Stimulated activated CD4-positive, alpha-beta T cell treated with anti-CD3 and anti-CD28 coated beads, TNF-alpha, amount 100 ng/mL, for 1 hour (primary cell): Measurements from ENCODE around the gene SLX4IP.

Experiments
- DNase-seq, 3 donors: peaks; one replicate each; pipeline ENCODE4 v3.0.0-alpha.2; 2020; ENCODE audit warnings: low read depth in 3 of 3, low spot score in 1 of 3

The SLX4IP gene

DNA sequence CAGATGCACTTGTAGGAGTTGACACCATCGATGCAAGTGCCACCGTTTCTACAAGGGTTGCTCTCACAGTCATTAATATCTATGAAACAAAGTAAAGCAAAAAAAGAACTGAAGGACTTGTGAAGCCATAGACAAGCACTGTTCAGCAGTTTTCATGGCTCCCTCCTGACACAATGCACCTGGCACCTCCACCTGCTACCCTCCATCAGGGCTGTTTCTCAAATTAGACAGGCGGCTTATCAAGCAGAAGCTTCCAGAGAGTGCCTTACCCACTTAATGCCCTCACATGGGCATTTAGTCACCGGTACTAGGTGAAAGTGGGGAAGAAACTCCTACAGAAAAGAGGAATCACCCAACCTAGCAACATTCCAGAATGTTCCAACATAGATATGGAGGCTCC, 210.9 kb downstream of the SLX4IP start:
- no peak for DNase-seq

DNA sequence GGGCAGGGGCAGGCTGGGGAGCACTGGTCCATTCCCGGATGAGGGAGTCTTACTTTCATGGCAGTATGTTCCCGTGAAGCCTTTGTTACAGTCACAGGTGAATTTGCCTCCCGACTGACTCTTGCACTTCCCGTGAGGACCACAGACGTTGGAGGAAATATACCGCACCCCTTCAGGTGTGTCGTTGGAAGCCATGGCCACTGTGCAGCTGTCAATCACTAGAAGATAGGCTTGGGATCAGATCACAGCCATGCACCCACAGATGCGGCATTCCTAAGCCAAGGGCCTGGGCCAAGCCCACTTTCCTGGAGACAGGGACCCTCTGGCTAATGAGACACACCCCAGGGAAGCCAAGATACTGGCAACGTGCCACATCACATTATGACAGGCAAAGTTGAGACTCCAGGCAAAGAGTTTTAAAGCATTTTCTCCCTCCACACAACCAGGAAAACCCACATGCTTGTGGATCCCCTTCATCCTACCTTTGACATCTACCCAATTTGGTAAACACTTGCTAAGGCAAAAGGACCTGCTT, 211.8 kb downstream of the SLX4IP start:
- DNase-seq: no peak

DNA sequence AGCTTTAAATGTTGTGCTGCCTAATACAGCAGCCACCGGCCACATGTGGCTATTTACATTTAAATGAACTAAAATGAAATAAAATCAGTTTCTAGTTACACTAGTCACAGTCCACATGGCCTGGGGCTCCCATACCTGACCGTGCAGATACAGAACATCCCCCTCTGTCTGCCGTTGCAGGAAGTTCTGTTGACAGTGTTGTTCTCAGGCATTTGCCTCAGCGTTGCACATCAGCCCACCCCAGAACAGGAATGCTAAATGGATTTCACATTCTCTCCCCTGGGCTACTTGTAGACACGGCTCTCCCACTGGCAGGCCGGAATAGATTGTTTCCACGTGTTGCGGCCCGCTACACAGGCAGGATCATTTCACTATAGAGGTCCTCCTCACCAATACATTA, 212.4 kb downstream of the SLX4IP start:
- DNase-seq: no peak

DNA sequence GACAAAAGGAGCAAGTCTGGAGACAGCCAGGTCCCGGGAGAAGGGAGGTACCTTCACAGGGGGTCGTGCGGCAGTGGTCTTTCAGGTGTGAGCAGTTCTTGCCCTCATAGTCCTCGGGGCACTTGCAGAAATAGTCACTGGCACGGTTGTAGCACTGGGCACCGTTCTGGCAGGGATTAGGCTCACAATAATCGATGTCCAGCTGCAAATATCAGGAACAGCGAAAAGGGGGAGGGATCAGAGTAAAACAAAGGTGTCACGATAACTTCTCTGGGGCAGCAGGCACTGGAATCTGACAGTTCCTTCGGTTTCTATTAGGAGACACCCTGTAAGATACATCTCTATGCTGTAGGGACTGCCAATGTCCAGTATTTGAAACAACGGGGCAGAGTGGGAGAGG, 212.8 kb downstream of the SLX4IP start:
- DNase-seq: no peak

DNA sequence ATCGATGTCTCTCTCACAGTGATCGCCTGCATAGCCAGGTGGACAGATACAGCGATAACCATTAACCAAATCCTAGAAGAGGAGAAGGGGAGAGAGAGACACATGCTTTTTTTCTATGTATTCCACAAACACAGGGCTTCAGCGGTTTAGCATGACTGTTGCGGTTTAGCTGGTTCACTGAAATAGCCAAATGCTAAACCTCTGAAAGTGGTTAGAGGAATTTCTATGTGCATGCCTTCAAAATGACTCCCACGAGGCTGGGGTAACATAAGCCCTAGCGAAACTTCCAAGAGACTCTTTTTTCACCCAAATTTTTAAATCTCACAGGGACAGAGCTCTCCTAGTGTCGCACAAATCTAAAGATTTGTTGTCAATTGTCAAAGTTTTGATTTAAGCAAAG, 213.5 kb downstream of the SLX4IP start:
- DNase-seq: no peak

DNA sequence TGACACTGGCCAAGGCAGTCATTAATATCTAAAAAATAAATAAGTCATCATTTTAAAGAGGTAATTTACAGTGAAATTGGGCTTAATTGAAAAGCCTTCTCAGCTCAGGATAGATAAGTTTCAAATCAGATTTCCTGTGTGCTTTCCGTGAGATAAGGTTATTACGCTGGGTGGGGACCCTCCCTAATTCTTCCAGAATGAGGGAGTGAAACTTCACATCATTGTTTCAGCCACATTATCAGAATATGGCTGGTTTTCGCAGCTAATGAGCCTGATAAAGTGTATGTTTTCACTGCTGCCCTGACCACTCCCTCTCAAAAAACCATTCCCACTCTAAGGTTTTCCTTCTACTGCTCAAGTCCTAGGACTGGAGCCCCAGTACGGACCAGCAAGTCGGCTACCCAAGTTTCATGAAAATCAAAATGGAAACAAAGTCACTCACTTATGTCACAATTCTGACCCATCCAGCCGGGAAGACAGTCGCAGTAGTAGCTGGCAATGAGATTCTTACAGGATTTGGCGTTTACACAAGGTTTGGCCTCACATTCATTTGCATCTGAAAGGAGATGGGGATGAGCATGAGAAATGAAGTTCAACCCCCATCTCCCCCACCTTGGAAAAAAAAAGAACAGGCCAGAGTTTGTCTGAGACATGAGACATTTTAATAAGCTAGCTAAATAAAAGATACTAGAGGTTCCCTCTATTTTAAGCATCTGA, 214.1 kb downstream of the SLX4IP start:
- no peak for DNase-seq

DNA sequence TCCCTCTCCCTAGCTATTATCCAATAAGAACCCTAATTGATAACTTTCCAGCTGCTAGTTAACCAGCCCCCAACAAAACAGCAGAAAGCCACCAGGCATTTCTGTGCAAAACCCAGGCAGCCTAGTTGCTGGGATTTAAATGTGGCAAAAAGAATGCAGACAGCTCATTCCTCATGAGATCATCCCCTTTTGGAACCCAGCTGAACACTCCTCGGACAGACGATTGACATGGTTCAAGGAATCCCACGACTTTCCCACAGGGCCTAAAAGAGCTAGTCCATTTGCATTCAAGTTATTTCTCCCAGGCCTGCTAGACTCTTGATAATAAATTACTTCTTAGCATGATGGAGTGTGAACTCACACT, 214.7 kb downstream of the SLX4IP start:
- DNase-seq: no peak

DNA sequence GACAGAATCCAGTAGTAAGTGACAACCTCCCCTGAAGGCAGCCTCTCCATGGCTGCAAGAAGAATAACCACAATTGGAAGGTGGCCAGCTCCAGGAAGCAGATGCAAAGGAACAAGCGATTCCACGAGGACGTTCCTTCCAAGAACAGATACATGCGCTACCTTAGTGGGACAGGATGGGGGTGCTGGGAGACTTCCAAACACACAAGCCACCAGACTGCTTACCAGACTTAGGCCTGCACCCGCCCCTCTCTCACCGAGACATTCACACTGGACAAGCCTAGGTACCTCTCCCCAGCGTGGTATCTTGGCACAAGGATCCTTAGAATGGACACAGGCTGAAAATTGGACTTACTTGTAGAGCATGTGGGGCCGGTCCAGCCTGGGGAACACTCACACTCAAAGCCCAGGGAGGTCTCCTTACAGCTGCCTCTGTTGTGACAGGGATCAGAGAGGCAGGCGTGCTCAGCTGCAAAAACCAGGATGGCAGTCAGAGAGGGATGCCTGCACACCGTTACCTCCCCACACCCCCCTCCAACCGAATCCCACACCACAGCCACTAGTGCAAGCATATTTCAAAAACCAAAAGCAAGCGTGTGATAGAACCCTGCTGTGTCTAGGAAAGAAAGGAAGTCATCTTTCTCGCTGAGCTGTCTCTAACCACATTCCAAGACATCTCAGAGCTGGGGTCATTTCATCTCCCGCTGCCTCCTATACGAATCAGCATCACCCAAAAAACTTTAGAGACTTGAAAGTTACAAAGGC, 216.3 kb downstream of the SLX4IP start:
- no peak for DNase-seq

DNA sequence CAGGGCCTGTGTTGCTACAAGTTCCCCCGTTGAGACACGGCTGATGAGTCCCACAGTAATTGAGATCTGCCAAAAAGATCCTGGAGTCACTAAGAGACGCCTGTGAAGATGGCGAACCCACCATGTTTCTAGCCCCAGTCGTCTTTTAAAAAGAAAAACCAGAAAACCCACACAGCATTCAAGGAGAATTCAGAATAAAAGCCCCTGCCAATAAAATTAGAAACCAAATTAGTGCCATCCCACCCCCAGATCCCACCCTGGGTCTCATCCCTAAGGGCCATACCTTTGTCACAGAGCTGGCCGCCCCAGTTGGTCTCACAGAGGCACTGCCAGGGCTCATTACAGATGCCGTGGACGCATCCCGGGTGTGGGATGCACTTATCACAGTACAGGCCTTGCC, 217.1 kb downstream of the SLX4IP start:
- no peak for DNase-seq

DNA sequence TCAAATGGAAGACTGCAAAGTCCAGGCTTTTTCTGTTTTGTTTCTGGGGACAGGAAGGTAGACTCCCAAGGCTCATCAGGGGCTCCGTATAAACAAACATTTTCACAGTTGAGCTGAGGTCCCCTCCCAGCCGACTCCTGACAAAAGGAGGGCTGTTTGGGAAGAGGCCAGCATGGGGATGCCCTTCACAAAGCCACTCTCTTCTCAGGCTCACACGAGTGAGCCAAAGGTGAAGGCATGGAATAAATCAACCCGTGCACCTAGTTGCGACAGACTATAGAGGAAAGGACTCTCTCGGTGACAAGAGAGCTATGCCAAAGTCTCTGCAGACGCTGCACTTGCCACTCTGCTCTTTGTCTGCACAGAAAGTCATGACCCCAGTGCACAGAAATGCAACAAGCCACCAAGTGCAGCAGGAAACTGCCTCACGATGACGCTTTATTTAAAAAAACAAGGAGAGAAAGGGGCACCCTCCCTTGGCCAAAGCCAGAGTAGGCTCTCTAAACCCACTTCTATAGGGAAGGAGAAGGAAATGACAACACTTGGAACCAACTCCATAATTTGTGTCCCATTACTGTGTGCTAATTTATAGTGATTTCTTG, 217.7 kb downstream of the SLX4IP start:
- DNase-seq: no peak

DNA sequence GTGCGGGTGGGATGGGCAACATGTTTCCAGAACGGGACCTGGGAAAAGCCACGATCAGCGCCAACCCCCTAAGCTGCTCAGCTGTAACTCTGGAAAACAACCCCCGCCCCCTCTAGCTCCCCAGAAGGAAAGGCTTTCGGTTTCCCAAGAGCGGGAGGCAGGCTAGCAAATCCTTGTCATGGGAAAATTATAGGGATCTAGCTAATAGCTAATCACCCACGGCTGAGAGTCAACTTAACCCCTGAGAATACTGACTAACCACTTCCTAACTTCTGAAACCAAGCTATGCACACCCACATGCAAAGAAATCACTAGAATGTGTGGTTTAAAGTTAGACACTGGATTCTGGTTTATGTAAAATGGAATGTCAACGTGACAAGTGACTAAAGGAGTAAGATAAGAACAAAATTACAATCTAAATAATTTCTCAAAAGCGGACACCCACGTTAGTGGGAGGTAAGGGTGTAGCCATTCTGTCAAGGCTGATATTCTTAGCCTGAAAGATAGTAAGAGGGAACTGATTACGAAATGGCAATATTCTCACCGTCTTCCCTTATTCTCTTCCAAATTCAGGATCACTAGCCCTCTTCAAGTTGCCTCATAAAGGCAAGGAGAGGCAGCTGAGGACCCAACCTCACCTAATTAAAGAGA, 218.6 kb downstream of the SLX4IP start:
- DNase-seq: no peak

DNA sequence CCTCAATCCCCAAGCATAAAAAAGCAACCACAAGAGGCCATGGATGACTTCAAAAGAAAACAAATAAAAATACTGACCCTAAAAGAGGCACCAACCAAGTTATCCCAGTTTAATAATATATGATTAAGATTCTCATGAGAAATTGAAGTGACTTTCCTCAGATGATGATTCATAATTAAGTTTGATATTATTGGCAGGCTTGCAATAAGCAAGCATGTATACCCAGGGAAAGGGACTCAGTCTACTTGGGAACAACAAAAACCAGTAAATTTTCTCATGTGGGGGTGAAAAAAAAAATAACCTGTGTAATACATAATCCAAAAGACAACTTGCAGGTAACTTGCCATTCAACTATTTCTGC, 219.1 kb downstream of the SLX4IP start:
- no peak for DNase-seq

DNA sequence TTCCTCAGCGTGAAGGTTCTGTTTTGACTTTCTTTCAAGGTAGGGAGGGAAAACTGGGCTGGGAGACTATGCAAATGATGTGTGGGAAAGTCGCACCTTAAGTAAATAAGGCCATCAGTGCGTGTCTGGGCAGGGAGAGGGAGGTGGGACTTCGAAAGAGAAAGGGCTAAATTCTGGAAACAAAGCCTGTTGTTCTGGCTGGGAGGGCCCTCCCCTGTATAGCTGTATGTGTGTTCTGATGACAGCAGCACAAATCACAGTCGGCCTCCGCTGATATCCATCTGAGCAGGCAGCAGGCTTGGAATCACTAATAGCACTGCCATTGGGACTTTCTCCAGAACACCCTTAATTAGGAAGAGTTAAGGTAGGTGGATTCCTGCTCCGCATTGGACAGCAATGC, 219.5 kb downstream of the SLX4IP start:
- DNase-seq: no peak

DNA sequence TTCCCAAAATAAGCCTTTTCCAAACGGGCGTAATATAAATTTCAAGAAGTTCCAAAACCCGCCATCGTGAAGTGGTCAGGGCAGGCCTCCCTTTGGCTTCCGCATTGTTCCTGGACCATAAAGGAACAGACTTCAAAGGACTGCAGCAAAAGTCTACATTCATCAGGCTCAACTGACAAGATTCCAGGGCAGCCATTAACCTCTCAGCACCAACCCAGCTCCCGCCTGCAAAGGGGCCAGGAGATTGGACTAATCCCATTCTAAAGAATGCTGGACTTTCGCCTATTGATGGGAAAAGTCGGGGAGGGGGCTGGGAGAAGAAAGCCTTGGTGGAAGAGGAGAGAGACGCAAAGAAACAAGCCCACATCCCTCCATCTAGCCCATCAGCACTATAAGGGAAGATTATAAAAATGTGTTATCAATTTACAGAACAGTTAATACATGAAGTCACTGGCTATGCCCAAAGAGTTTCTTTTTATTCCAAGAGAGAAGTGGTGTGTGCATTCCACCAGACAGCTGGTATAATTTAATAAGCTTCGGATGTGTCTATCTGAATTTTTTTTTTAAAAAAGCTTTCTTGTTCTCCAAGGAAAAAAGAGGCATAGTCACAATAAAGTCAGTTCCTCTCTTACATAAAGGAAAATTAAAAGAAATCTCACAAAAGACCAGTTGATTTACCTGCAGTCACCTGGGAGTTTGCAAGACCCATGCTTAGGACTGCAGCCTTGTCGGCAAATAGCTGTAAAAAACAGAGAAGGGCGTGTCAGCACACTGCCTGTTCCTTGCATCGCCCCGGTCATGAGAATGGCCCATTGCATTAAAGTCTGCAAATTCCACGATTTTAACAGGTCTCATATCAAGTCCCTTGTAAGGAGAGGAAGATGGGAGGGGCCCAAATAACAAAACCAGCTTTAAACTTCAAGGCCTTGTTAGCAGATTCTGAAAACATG, 220.9 kb downstream of the SLX4IP start:
- DNase-seq: no peak

DNA sequence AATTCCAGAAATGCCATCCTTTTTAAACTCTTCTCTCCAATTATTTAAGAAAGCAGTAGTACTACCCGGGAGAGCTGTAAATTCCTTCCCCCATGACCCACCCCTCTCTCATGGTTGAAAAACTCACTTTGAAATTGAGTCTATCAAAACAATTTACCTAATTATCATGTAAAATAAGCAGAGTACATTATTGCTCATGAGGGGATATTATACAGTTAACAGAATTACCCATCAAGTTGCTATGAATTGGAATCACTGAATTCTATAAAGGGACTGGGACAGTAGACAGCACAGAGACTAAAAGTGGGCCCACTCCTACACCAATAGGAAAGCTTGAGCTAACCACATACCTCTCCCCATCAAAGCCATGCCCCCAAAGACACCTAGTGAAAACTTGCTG, 222.3 kb downstream of the SLX4IP start:
- DNase-seq: no peak

DNA sequence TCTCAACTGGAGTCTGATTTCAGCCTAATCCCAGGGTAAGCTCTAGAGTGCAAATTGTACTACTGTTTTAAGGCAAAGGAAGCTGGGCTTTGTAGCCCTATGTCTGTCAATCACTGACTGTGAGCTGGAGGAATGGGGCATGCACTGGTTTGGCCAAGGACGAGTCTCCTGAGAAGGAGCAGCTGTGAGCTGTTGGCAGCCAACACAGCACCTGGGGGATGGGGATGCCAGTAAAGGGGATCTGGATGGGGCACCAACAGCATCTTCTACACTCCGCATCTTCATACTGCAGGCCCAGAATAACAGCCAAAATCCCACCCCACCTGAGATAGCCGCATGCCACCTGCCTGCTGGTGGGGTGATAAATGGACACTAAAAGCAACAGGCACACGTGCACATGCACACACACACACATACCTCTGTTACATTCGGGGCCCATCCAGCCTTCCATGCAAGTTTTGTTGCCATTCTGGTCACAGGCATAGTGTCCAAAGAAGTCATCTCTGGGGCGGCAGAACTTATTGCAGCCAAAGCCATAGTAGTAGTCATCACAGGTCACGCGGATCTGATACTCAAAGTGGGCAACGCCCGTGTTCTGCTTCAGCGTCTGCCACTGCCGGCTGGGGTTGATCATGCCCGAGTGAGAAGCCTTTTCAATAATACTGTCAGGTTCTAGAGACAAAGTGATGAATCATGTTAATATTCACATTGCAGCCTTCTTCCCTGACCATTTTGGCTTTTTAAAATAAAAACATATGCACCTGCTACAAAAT, 223.1 kb downstream of the SLX4IP start:
- no peak for DNase-seq

DNA sequence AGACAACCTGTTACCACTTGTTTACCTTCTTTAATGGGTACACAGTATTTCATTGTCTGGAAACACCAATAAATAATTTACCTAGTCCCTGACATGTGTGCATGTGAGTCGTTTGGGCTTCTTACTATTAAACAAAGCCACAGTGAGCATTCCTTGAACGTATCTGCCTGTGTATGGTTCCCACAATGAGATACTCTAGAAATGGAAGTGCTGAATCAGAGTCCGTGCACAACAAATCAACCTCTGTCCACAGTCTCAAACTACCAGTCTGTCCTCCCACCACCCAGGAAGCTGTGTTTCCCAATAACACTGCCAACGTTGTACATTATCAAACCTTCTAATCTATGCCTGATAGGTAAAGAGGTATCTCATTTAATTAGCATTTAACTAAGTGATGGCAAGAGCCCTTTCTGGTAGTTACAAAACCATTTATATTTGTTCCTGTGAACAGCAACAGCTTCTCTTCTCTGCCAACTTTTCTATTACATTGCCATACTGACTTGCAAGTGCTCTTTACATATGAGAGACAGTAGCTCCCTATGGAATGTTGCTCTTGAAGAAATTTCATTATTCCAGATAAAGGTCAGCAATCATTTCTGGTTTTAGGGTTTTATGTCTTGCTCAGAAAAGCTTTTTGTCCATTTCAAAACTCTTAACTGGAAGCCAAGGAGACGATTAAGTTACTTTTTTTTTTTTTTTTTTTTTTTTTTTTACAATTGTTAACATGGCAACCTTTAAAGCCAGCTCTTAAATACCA, 223.9 kb downstream of the SLX4IP start:
- no peak for DNase-seq

DNA sequence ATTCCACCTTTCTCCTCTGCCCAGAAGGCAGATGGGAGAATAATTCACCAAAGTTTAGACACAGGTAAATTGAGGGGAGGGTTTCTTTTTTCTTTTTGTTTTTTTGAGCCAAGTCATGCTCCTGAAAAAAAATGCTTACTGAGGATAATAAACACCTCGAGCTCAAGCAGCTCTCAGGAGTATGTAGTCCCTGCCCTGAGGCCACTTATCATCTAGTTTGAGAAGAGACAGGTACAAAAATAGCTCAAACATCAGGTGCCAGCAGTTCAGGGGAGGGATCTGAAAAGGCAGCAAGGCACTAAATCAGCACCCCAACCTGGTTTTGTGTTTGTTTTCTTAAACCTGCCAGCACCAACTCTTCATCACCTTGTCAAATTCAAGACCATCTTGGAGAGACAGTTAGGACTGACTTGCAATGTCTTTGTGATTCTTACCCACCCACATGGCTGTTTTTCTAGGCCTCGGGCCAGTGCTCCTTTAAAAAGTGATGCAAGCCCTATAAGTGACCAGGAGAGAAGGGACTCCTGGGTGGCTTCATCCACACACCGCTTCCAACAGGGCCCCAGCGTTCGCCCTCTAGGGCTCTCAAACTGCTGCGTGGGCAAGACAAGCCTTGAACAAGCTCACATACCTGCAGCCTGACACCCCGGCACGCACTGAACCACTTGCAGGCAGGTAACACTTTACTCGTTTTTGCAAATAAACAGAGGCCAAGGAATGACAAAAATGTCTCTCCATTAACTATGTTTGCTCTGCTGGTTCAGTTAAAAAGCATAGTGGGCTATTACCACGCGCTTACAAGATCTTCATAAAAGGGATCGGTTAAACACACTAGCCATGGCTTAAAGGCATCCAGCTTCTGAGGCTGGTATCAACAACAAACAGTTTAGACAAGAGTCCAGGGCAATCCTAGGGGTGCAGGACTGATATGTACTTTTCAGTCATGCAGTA, 224.8 kb downstream of the SLX4IP start:
- DNase-seq: no peak
